ENCODE measurements around the gene SCAF4. TPM values are rescaled to one million over a fixed set of nuclear protein-coding genes. Genes with fewer than 3 reads are reported as not detected.
"Not testable (repeated sequence)": the region's sequence is repeated elsewhere in the genome, so short reads cannot be mapped to it uniquely, and the experiment has no call there.

The SCAF4 gene
- total RNA-seq, 1 donor from 2014 or later: 20.6 TPM

DNA sequence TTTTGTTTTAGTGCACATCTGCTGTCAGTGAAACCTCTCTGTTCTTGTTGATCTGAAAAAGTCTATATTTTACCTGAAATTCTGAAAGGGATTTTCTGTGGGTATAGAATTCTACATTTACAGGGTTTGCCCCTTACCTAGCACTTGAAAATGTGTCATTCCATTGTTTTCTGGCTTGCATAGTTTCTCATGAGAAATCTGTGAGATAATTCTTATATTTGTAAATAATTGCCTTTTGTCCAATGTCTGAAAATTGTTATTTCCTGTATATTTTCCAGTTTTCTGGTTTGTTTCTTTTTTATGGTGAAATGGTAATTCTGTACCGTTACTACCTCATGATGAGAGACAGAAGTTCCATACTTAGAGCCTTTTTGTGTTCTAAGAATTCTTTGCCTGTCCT lies 11.8 kb upstream of the SCAF4 start:
- intact Hi-C loops (cut with DNase I): no loop called here
- no peak for DNase-seq (ENCODE audit: low spot score)

DNA sequence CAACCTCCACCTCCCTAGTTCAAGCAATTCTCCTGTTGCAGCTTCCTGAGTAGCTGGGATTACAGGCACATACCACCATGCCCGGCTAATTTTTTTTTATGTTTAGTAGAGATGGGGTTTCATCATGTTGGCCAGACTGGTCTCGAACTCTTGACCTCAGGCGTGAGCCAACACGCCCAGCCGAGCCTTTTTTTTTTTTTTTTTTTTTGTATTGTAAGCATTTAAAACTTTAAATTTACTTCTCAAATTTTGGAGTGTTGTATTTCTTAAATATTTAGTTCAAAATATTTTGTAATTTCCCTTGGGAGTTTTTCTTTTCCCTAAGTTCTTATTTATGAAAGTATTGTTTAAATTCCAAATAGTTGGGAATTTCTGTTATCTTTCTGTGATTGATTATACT lies 9.2 kb upstream of the SCAF4 start:
- intact Hi-C loops (cut with DNase I): no loop called here
- no peak for DNase-seq (ENCODE audit: low spot score)

DNA sequence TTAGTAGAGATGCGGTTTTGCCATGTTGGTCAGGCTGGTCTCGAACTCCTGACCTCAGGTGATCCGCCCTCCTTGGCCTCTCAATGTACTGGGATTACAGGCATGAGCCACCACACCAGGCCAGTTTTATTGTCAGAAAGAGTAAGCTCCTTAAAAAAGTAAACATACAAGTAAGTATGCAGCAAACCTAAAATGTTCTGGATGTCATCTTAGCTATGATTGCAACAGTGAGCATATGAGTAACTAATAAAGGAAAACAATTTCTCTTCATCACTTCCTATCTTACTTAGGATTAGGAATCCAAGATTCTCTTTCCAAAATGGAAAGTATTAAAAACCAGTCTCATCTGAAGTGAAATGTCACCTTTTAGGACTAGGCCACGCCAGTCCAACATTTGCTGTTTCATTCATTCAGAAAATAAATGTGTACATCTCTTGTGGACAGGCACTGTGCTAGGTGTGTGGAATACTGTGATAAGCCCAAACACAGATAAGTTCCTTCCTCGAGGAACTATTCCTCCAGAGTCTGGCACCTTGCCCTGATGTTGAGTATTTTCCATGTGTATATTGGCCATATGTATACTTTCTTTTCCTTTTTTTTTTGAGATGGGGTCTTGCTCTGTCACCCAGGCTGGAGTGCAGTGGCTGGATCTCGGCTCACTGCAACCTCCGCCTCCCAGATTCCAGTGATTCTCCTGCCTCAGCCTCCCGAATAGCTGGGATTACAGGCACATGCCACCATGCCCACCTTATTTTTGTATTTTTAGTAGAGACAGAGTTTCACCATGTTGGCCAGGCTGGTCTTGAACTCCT lies 5.9 kb upstream of the SCAF4 start:
- DNase-seq (ENCODE audit: low spot score); intact Hi-C loops (cut with DNase I): not testable (repeated sequence)

DNA sequence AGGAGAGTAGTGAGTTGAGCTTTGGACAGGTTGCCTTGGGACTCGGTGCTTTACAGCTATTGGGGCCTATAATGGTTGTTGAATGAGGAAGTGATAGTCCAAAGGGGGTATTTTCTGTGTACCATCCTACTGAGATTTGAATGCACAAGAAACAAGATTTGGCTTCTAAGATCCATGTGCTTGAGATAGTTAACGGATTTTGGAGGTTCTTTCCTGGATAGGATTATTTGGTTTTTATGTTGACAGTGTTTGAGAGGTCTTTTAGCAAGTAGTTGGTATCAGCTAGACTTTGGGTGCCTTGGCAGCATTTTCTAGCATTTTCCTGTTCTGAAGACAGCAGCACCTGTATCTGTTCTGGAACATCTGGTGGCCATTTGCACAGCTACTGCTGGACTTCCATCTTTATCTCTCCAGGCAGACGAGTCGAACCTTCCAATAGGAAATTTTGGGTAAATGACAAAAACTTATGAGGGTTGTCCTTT lies 3.6 kb upstream of the SCAF4 start:
- no peak for DNase-seq (ENCODE audit: low spot score)
- intact Hi-C loops (cut with DNase I): no loop called here

DNA sequence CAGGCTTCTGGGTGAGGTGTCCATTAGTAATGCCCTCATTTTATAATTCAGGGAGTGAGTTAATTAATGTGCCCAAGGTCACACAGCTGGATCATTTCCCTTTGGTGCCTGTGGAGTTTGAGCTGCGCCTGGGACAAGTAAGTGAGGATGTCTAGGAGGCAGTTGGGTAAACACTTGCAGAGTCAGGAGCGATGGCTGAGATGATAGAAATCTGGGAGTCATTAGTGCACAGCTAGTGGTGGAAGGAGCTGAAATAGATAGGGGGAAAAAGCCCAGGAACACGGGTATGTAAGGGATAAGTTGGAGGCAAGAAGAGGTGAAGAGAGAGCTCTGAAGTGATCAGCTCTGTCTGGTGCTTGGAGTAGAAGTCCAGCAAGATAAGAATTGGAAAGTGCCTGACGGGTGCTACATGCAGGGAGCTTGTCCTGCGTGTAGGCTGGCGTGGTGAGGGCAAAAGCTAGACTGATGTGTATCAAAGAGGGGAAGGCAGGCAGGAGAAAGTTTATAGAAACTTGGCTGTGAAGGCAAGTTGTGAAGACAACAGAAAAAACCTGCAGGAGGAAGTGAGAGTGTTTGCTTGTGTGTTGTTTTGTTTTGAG lies 1.7 kb upstream of the SCAF4 start:
- no peak for DNase-seq (ENCODE audit: low spot score)
- intact Hi-C loops (cut with DNase I): no loop called here

DNA sequence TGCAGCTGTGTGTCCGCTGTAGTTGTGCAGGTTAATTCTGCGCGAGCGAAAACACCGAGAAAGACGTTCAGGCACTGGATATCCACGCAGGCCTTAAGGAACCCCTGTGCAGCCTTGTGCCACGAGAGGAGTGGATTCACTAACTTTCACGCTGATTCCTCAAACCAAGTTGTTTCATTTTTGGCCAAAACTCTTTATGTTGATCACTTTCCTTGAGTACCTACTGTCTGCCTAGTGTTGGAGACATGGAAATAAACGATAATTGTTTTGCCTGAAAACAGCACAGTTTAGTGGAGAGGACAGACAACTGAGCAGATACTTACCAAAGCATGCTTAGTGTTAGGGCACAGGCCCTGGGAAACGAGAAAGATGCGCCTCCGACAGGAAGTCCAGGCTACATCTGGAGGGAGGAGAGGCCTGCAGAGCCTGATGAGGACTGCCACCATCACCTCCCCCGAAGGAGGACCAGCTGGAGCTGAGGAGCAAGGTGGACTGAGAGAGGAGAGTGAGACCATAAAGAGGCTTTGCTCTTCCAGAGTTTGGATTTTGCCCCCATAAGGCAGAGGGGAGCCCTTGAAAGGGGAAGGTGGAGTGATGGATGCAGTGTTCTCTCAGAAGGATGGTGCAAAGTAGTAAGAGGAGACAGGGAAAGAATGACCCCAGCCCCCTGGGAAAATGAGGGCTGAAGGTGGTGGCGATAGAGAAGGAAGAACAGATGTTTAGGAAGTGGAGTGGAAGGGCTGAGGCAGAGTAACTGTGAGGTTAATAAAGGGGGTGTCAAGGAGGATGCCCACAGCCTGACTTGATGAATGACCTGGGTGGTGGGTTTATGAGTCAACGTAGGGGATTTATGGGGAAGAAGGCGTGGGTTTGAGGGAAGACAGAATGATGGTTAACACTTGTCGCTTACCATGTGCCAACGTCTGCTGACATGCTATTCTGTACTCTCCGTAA lies 956 bp upstream of the SCAF4 start:
- intact Hi-C loops (cut with DNase I): no loop called here
- DNase-seq (ENCODE audit: low spot score): no peak

DNA sequence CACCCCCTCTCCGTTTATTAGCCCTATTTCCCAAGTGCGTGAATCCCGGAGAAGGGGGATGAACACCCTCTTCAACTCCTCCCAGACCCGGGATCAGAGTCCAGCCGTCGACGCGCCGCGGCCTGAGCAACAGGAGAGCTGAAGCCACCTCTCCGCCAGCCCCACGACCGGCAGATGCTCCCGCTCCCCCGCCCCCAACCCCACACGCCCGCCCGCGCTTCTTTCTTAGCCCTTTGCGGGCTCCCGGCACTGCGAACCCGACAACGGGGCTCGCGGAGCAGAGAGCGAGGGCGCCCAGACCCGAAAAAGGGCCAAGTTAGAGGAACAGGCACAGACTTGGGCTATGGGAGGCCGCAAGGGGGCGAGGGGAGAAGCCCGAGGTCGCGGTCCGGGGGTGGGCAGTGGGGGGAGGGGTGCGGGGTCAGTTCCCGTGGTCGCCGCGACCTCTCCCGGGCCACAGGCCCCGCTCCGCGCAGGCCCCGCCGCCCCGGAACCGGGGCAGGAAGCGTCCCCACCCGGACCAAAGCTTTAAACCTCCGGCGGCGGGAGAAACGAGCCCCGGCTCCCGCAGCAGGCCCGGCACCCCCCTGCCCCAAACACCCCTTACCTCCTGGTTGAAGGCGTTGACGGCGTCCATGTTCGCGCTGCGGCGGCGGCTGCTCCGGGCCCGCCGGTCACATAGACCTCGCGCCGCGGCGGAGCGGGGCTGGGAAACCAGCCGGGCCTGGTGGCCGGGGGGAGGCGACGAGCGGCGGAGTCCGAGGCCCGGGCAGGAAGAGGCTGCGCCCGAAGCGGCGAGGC lies 662 bp downstream of the SCAF4 start:
- intact Hi-C loops (cut with DNase I): loop anchor here (2.0 kb wide), 1 partner anchor 72 kb away; the partner anchor contains the start of gene SOD1
- DNase-seq (ENCODE audit: low spot score): no peak

DNA sequence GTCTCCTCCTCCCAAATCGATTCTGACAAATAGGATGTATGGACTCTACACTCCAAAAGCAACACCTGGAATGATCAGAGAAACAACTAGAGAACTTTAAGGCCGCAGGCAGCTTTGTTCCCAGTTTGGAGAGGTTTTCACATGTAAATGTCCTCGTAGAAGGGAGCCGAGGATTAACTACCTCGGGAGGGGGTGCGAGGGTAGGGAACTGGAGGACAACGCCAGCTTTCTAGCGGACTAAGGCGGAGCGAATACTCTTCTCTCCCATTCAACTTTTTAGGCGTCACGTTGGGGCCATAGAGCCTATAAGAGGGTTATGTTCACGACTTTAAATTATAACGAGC lies 1.2 kb downstream of the SCAF4 start:
- intact Hi-C loops (cut with DNase I): loop anchor here (2.0 kb wide), 1 partner anchor 72 kb away; the partner anchor contains the start of gene SOD1

DNA sequence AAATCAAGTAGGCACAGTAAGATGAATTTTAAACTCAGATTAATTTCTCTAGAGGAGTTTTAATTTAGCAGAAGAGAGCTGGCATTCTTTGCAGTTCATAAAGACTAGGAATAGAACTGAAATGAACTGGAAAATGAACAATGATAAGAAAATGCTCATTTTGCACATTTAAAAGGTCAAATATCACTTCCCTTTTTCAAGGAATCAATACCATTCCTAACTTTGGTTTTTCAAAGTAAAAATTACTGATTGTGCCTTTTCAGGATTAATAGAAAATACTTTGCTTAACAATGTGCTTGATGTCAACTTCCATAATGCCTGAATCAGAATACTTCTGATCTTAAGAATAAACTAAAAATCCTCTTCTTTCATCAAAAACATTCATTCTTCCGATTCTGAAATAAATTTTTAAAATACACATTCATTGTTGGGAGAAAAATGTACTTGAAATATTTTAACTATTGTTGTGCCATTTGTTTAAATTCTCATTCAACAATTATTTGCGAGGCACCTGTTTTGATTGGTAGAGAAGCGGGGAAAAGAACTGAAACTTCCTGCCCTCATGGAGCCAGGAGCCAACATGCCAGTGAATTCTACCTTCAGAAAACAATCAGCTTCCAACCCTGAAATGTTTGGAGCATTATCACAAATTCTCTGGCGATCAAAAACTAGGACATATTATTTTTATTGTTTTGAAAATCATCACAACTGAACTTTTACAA lies 2.1 kb downstream of the SCAF4 start:
- DNase-seq (ENCODE audit: low spot score): no peak
- intact Hi-C loops (cut with DNase I): loop anchor here (2.0 kb wide), 1 partner anchor 71 kb away; the partner anchor contains the start of gene SOD1

More for the DNA sequence above, 1.2 kb downstream of the SCAF4 start:
- no peak for DNase-seq (ENCODE audit: low spot score)

DNA sequence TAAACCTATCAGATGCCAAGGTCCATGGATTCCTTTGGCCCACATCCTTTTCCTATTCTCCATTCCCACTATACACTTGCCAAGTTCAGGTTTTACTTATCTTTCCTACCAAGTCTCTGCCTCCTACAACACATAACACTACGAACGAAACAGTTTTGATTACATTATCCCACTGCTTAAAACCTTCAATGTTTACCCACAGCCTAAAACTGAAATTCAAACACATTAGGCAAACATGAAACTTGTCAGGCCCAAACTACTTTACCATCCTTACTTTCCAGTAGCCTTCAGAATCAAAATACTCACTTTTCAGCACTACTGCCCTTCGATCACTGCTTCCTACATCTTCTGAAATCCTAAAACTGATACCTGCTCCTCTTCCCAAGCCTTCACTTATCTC lies 3.0 kb downstream of the SCAF4 start:
- intact Hi-C loops (cut with DNase I): no loop called here
- DNase-seq (ENCODE audit: low spot score): no peak

DNA sequence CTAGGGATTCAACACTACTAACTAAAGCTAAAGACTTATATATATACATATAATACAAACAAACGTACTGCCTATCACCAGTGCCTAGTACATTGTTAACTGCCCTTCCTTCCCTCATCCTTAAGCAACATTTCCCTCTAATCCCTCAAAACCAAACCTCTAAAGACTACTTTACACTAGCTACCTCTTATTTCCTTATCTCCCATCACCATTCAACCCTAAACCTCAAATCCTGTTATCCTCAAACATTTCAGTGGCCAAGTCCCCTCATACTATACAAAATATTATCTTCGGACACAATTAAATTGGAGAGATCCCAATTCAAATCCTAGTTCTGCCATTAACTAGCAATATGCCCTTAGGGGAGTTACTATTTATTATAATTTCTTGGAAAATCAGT lies 3.7 kb downstream of the SCAF4 start:
- intact Hi-C loops (cut with DNase I): no loop called here
- DNase-seq (ENCODE audit: low spot score): no peak

DNA sequence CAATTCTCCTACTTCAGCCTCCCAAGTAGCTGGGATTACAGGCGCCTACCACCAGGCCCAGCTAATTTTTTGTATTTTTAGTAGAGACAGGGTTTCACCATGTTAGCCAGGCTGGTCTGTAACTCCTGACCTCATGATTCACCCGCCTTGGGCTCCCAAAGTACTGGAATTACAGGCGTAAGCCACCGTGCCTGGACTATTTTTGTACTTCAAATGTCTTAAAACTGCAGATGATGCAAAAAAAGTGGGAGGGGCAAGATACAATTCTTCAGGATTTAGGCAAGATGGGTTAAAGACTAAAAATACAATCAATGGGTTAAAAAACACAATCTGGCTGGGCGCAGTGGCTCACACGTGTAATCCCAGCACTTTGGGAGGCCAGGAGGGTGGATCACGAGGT lies 4.7 kb downstream of the SCAF4 start:
- DNase-seq (ENCODE audit: low spot score): no peak
- intact Hi-C loops (cut with DNase I): no loop called here

DNA sequence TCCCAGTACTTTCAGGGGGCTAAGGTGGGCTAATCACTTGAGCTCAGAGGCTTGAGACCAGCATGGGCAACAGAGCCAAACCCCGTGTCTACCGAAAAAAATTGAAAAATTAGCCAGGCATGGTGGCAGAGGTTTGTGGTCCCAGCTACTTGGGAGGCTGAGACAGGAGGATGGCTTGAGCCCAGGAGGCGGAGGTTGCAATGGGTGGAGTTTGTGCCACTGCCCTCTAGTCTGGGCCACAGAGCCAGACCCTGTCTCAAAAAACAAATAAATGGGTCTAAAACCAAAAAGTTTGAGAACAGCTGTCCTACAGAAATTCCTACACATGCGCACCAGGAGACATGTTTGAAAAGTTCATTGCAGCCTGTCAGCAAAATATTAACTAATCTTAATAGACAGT lies 5.5 kb downstream of the SCAF4 start:
- intact Hi-C loops (cut with DNase I): no loop called here
- no peak for DNase-seq (ENCODE audit: low spot score)

DNA sequence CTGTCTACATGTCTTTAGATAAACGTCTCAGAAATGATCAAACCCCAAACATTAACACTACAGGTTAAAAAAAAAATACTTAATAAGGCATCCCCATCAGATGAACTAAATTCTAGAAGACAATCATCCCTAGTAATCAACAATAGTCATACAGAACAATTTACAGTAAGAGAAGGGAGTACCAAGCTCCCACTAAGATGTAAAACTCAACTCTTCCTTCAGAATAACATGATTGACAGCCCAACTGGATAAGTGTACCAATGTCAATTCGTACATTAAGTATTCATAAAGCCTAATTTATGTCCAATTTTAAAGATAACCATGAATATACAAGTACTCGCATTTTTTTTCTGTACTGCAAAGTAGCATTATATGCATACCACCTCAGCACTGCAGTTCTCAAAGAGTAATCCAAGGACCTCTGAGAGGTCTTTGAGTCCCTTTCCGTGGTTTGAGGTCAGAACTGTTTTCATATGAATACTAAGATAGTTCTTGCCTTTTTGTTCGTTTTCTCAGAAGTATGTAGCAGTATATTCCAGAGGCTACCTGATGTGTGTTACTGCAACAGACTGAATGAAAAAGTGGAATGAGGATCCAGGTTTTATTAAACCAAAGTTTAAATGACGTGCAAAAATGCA lies 6.6 kb downstream of the SCAF4 start:
- DNase-seq (ENCODE audit: low spot score): no peak
- intact Hi-C loops (cut with DNase I): no loop called here

DNA sequence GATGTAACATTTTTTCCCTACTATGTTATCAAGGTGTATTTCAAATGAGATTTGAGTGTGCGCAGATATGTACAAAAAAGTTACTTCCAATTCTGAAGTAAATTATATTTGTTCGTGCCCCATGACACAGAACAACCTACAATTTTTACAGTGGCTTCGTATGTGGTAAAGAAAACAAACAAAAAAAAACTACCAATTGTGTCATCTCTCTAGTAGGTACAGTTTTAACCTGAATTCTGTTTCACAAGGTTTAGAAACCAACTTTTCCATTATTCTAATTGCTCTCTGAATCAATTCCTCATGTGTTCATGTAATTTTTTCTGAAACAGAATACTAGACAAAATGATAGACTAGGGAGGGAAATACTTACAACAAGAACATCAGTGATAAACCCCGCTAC lies 7.4 kb downstream of the SCAF4 start:
- intact Hi-C loops (cut with DNase I): no loop called here
- no peak for DNase-seq (ENCODE audit: low spot score)

DNA sequence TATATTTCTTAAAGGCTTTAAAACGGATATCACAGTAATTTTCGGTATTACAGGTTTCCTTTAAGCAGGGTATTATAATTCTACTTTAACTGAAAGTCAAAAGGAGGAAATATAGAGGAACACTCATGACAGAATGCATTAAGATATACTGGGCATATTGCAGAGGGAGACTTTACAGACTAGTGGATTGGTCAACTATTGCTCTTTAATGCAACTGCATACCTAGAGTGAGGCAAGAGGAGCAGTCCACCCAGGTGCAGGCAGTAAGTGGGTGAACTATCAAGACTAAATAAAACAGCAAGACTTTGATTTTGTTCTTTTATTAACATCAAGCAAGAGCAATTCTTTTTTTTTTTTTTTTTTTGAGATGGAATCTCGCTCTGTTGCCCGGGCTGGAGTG lies 10.5 kb downstream of the SCAF4 start:
- intact Hi-C loops (cut with DNase I): no loop called here

DNA sequence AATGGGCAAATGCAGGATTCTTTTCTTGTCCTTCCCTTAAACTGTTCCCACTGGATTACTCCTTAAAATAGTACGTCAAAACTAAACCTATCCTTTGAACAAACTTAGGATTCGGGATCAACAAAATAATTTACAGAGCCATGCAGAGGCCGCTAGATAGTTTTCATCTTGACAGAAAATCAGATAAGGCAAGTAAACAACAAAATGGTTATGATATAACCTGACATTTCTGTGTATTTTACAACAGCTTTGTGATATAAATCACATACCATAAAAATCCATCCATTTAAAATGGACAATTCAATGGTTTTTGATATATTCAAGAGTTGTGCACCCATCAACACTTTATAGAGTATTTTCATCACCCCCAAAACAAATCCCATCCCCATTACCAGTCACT lies 11.2 kb downstream of the SCAF4 start:
- no peak for DNase-seq (ENCODE audit: low spot score)
- intact Hi-C loops (cut with DNase I): no loop called here

More for the DNA sequence above, 10.5 kb downstream of the SCAF4 start:
- DNase-seq (ENCODE audit: low spot score): no peak

DNA sequence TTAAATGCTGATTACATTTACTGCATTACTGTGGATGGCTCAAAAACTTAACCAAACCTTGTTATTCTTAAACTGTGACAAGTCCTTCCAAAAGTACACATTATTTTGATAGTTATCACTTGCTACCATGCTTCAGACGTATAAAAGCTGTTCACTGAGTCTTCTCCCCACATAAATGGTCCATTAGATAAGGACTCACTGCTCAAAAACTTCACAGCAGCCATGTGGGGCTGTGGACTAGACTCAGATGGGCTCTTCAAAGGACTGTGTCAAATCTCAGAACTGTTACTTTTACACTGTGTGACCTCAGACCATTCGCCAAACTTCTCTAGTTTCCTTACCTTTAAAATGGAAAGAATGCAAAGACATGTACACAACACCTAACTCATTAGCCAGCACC lies 11.6 kb downstream of the SCAF4 start:
- DNase-seq (ENCODE audit: low spot score): no peak
- intact Hi-C loops (cut with DNase I): no loop called here

Measured in cardiac septum (tissue), 1 donor.